SK-N-SH treated with all-trans-retinoic acid at 6 μM for 48 hours (cell line): Measurements from ENCODE around the gene NAIF1.

Source experiments
- ATAC-seq: fragments of 200-7000 bp; cut with Tn5 transposase; 3 replicates; pipeline ENCODE4 v1.9.1; 2020; ENCODE audit warnings: mild to moderate bottlenecking, moderate library complexity
- ARNTL ChIP-seq: fragments of 450-650 bp; formaldehyde crosslinking; IDR thresholded peaks from 2 replicates; pipeline ENCODE4 v1.5.0; 2020; ENCODE audit warnings: low read depth, mild to moderate bottlenecking, moderate library complexity, borderline replicate concordance
- BACH2 ChIP-seq: fragments of 250-450 bp; sonication (Bioruptor Pico); IDR thresholded peaks from 2 replicates; pipeline ENCODE4 v1.9.0; 2021; ENCODE audit warnings: mild to moderate bottlenecking, borderline replicate concordance
- CREB5 ChIP-seq: fragments of 250-450 bp; sonication (Bioruptor Pico); IDR thresholded peaks from 2 replicates; pipeline ENCODE4 v1.5.1; 2020; ENCODE audit warnings: low read depth, mild to moderate bottlenecking, moderate library complexity
- CSDC2 ChIP-seq: fragments of 250-450 bp; sonication (Bioruptor Pico); IDR thresholded peaks from 2 replicates; pipeline ENCODE4 v1.5.0; 2020; ENCODE audit warnings: mild to moderate bottlenecking, moderate library complexity
- CSRNP3 ChIP-seq: fragments of 250-450 bp; sonication (Bioruptor Pico); IDR thresholded peaks from 2 replicates; pipeline ENCODE4 v1.5.1; 2021; ENCODE audit warnings: mild to moderate bottlenecking, moderate library complexity
- OSR1 ChIP-seq: fragments of 250-450 bp; sonication (Bioruptor Pico); IDR thresholded peaks from 2 replicates; pipeline ENCODE4 v1.8.0; 2022; ENCODE audit warnings: moderate library complexity, mild to moderate bottlenecking, inconsistent platforms
- PATZ1 ChIP-seq: fragments of 250-450 bp; sonication (Bioruptor Pico); IDR thresholded peaks from 2 replicates; pipeline ENCODE4 v1.8.0; 2020; ENCODE audit warnings: mild to moderate bottlenecking, moderate library complexity, borderline replicate concordance
- POU6F1 ChIP-seq: fragments of 250-450 bp; sonication (Bioruptor Pico); IDR thresholded peaks from 2 replicates; pipeline ENCODE4 v1.8.0; 2021; ENCODE audit warnings: low read depth, mild to moderate bottlenecking, moderate library complexity, borderline replicate concordance
- PPARA ChIP-seq: fragments of 250-450 bp; sonication (Bioruptor Pico); IDR thresholded peaks from 2 replicates; pipeline ENCODE4 v1.5.0; 2020; ENCODE audit warnings: mild to moderate bottlenecking, borderline replicate concordance
- RARB ChIP-seq: fragments of 250-450 bp; sonication (Bioruptor Pico); IDR thresholded peaks from 2 replicates; pipeline ENCODE4 v1.8.0; 2021; ENCODE audit warnings: mild to moderate bottlenecking, moderate library complexity
- SNAI2 ChIP-seq: fragments of 250-450 bp; sonication (Bioruptor Pico); IDR thresholded peaks from 2 replicates; pipeline ENCODE4 v1.5.0; 2020; ENCODE audit warnings: mild to moderate bottlenecking, moderate library complexity
- TCF4 ChIP-seq: fragments of 250-450 bp; sonication (Bioruptor Pico); IDR thresholded peaks from 2 replicates; pipeline ENCODE4 v1.8.0; 2021; ENCODE audit warnings: mild to moderate bottlenecking, moderate library complexity, borderline replicate concordance
- TOX ChIP-seq: fragments of 250-450 bp; sonication (Bioruptor Pico); IDR thresholded peaks from 2 replicates; pipeline ENCODE4 v1.8.0; 2021; ENCODE audit warnings: mild to moderate bottlenecking, moderate library complexity, borderline replicate concordance
- TSHZ2 ChIP-seq: fragments of 250-450 bp; sonication (Bioruptor Pico); IDR thresholded peaks from 2 replicates; pipeline ENCODE4 v1.5.0; 2020; ENCODE audit warnings: mild to moderate bottlenecking, moderate library complexity
- ZC3H10 ChIP-seq: fragments of 250-450 bp; sonication (Bioruptor Pico); IDR thresholded peaks from 2 replicates; pipeline ENCODE4 v1.5.1; 2021; ENCODE audit warnings: mild to moderate bottlenecking, moderate library complexity
- ZFP30 ChIP-seq: fragments of 450-650 bp; formaldehyde crosslinking; IDR thresholded peaks from 2 replicates; pipeline ENCODE4 v1.5.0; 2022; ENCODE audit warnings: mild to moderate bottlenecking, moderate library complexity
- ZNF565 ChIP-seq: fragments of 450-650 bp; formaldehyde crosslinking; conservative IDR thresholded peaks from 2 replicates; pipeline ENCODE4 v1.5.0; 2020; ENCODE audit warnings: low read depth, mild to moderate bottlenecking, moderate library complexity
- ZNF8 ChIP-seq: fragments of 450-650 bp; formaldehyde crosslinking; IDR thresholded peaks from 2 replicates; pipeline ENCODE4 v1.5.0; 2020; ENCODE audit warnings: mild to moderate bottlenecking, moderate library complexity

NAIF1 gene

GRCh38 chr9:128096616-128097536 is 29.8 kb upstream of the NAIF1 start:
- ATAC-seq: no peak
- TF ChIP-seq CSRNP3 (CRISPR knock-in tag) (no peak), ZNF8 (no peak), CSDC2 (CRISPR knock-in tag) (no peak), OSR1 (CRISPR knock-in tag) (no peak), TSHZ2 (CRISPR knock-in tag) (no peak), PPARA (CRISPR knock-in tag) (no peak), SNAI2 (CRISPR knock-in tag) (no peak), TOX (CRISPR knock-in tag) (no peak), BACH2 (CRISPR knock-in tag) (no peak), ZNF565 (CRISPR knock-in tag) (no peak), POU6F1 (CRISPR knock-in tag) (no peak), CREB5 (CRISPR knock-in tag) (no peak)

GRCh38 chr9:128094950-128095544 is 27.9 kb upstream of the NAIF1 start:
- ATAC-seq: no peak
- no peak for TF ChIP-seq TCF4
- no peak for TF ChIP-seq RARB
- no peak for TF ChIP-seq PATZ1

GRCh38 chr9:128094166-128094949 is 27.2 kb upstream of the NAIF1 start:
- TF ChIP-seq OSR1 (CRISPR knock-in tag): no peak
- no peak for TF ChIP-seq ZC3H10 (CRISPR knock-in tag)
- TF ChIP-seq ZFP30 (CRISPR knock-in tag): no peak
- no peak for TF ChIP-seq RARB
- TF ChIP-seq ARNTL (CRISPR knock-in tag): no peak
- TF ChIP-seq POU6F1 (CRISPR knock-in tag): no peak
- TF ChIP-seq CREB5 (CRISPR knock-in tag): no peak
- TF ChIP-seq TOX (CRISPR knock-in tag): no peak
- ATAC-seq: peak; percentile 83
